Inflammatory macrophage treated with lipopolysaccharide for 1 hour (primary cell): ENCODE data around the gene IL1RAPL1.
"Not testable (repeated sequence)": the region's sequence is repeated elsewhere in the genome, so short reads cannot be mapped to it uniquely, and the experiment has no call there.

Experiments used
- DNase-seq, 2 donors: peaks; one replicate each; pipeline ENCODE4 v3.0.0-alpha.2; 2020 to 2022

Gene IL1RAPL1

GRCh38 chrX:29295987-29296680 is 708.9 kb downstream of the IL1RAPL1 start:
- DNase-seq: no peak

- no peak for DNase-seq
These were observed 710.0 kb downstream of the IL1RAPL1 start for GRCh38 chrX:29297171-29297800.

GRCh38 chrX:29299684-29300083 is 712.4 kb downstream of the IL1RAPL1 start:
- no peak for DNase-seq

- no peak for DNase-seq
These were observed 721.5 kb downstream of the IL1RAPL1 start for GRCh38 chrX:29308726-29309125.

GRCh38 chrX:29315931-29316330 is 728.7 kb downstream of the IL1RAPL1 start:
- DNase-seq: no peak

GRCh38 chrX:29318012-29318411 is 730.8 kb downstream of the IL1RAPL1 start:
- DNase-seq: no peak

GRCh38 chrX:29332429-29332828 is 745.2 kb downstream of the IL1RAPL1 start:
- DNase-seq: not testable (repeated sequence)

- DNase-seq: not testable (repeated sequence)
These were observed 745.8 kb downstream of the IL1RAPL1 start for GRCh38 chrX:29333091-29333490.

- DNase-seq: no peak
These were observed 761.0 kb downstream of the IL1RAPL1 start for GRCh38 chrX:29348288-29348687.

GRCh38 chrX:29359276-29359675 is 772.0 kb downstream of the IL1RAPL1 start:
- DNase-seq: no peak

GRCh38 chrX:29374765-29375164 is 787.5 kb downstream of the IL1RAPL1 start:
- not testable (repeated sequence) for DNase-seq

GRCh38 chrX:29376584-29376983 is 789.3 kb downstream of the IL1RAPL1 start:
- DNase-seq: no peak

GRCh38 chrX:29382811-29383210 is 795.6 kb downstream of the IL1RAPL1 start:
- no peak for DNase-seq

- no peak for DNase-seq
These were observed 801.3 kb downstream of the IL1RAPL1 start for GRCh38 chrX:29388509-29388908.

GRCh38 chrX:29397506-29397905 is 810.3 kb downstream of the IL1RAPL1 start:
- DNase-seq: no peak

GRCh38 chrX:29407357-29407756 is 820.1 kb downstream of the IL1RAPL1 start:
- no peak for DNase-seq

- DNase-seq: no peak
These were observed 832.7 kb downstream of the IL1RAPL1 start for GRCh38 chrX:29419774-29420553.

GRCh38 chrX:29422034-29422433 is 834.8 kb downstream of the IL1RAPL1 start:
- no peak for DNase-seq

- DNase-seq: no peak
These were observed 844.6 kb downstream of the IL1RAPL1 start for GRCh38 chrX:29431895-29432294.

- no peak for DNase-seq
These were observed 845.3 kb downstream of the IL1RAPL1 start for GRCh38 chrX:29432534-29432933.

- no peak for DNase-seq
These were observed 847.7 kb downstream of the IL1RAPL1 start for GRCh38 chrX:29434939-29435338.

GRCh38 chrX:29435396-29435795 is 848.1 kb downstream of the IL1RAPL1 start:
- no peak for DNase-seq

GRCh38 chrX:29447867-29448266 is 860.6 kb downstream of the IL1RAPL1 start:
- DNase-seq: no peak

- DNase-seq: no peak
These were observed 866.1 kb downstream of the IL1RAPL1 start for GRCh38 chrX:29453333-29453732.
